GM12878 (cell line): Measurements from ENCODE around the gene PDIA5. TPM values are rescaled to one million over a fixed set of nuclear protein-coding genes. Genes with fewer than 3 reads are reported as not detected.

Experiments
- ATAC-seq: fragments of 200-7000 bp; cut with Tn5 transposase; 3 replicates; pipeline ENCODE4 v1.9.1; 2020; ENCODE audit warnings: mild to moderate bottlenecking, moderate library complexity
- BruUV-seq: library from RNA; stranded (reverse); fragments of 400-500 nt; replicated peaks from 2 replicates; lab custom pipeline; 2021; lab: Mats Ljungman, UMichigan
- CTCF ChIA-PET: fragments of 300-600 bp; sonication (Branson Sonifier 250); formaldehyde crosslinking; extraction: SDS; loops from one replicate; lab custom pipeline; 2021; ENCODE audit warnings: inconsistent platforms; lab: Yijun Ruan, JAX
- POLR2A ChIA-PET: fragments of 350-600 bp; formaldehyde crosslinking; extraction: SDS; loops from one replicate; lab custom pipeline; 2021; ENCODE audit warnings: inconsistent platforms; lab: Charles Lee
- RAD21 ChIA-PET: fragments of 300-600 bp; sonication (Branson Sonifier 250); formaldehyde crosslinking; loops from one replicate; lab custom pipeline; 2023; ENCODE audit warnings: antibody characterized with exemption; ENCODE audit not compliant: unreplicated experiment; lab: Charles Lee
- SMC1A ChIA-PET: fragments of 300-600 bp; sonication (Branson Sonifier 250); formaldehyde crosslinking; loops from one replicate; lab custom pipeline; 2023; ENCODE audit not compliant: unreplicated experiment, uncharacterized antibody; lab: Charles Lee
- DNase-seq: peaks from one replicate; pipeline ENCODE4 v3.0.0-alpha.2; 2011; ENCODE audit warnings: low read depth, low spot score
- FAIRE-seq: peaks from 3 replicates; lab custom pipeline; 2011; peaks lifted over from hg19 to GRCh38; lab: Jason Lieb, UNC
- H2AFZ ChIP-seq: 2 replicates; pipeline ENCODE4 v1.6.0; 2011; ENCODE audit warnings: low read depth, low read length, control low read depth; ENCODE audit not compliant: control insufficient read depth
- H3K27ac ChIP-seq: 2 replicates; pipeline ENCODE4 v1.5.1; 2011; ENCODE audit warnings: control low read depth; ENCODE audit not compliant: control insufficient read depth, insufficient read depth
- H3K27me3 ChIP-seq, 2 experiments: replicated peaks in 1 of 2; 2 replicates each; pipeline versions ENCODE4 v1.6.0 to v1.6.1; 2011; ENCODE audit warnings: low read length in 1 of 2; ENCODE audit not compliant: control insufficient read depth in 2 of 2, insufficient read depth in 2 of 2
- H3K36me3 ChIP-seq, 2 experiments: 2 replicates each; pipeline ENCODE4 v1.5.1; 2011; ENCODE audit warnings: low read length in 1 of 2; ENCODE audit not compliant: control insufficient read depth in 2 of 2, insufficient read depth in 2 of 2
- H3K4me1 ChIP-seq: 2 replicates; pipeline ENCODE4 v1.6.1; 2011; ENCODE audit warnings: mild to moderate bottlenecking, low read length, moderate library complexity, mixed read lengths; ENCODE audit not compliant: control insufficient read depth, insufficient read depth
- H3K4me2 ChIP-seq: 2 replicates; pipeline ENCODE4 v1.6.0; 2011; ENCODE audit warnings: control low read depth; ENCODE audit not compliant: control insufficient read depth, insufficient read depth
- H3K4me3 ChIP-seq: fragments of 200-600 bp; sonication (generic); 2 replicates; pipeline ENCODE4 v1.5.1; 2016
- H3K79me2 ChIP-seq: 2 replicates; pipeline ENCODE4 v1.6.0; 2011; ENCODE audit warnings: low read length; ENCODE audit not compliant: control insufficient read depth, insufficient read depth
- H3K9ac ChIP-seq: 2 replicates; pipeline ENCODE4 v1.8.0; 2011; ENCODE audit warnings: low read length, control low read depth, mixed read lengths; ENCODE audit not compliant: control insufficient read depth, insufficient read depth
- H3K9me3 ChIP-seq: replicated peaks from 3 replicates; pipeline ENCODE4 v1.5.1; 2011; ENCODE audit warnings: mild to moderate bottlenecking, low read length; ENCODE audit not compliant: control insufficient read depth, insufficient read depth
- H4K20me1 ChIP-seq: 2 replicates; pipeline ENCODE4 v1.6.0; 2011; ENCODE audit not compliant: control insufficient read depth, insufficient read depth
- ETV6 ChIP-seq, 2 experiments: fragments of 450-650 bp in 1 of 2; IDR thresholded peaks in 1 of 2; conservative IDR thresholded peaks in 1 of 2; 2 replicates each; pipeline ENCODE4 v1.6.1; 2014; ENCODE audit warnings: antibody characterized with exemption in 1 of 2, borderline replicate concordance in 1 of 2, low read depth in 1 of 2, mild to moderate bottlenecking in 1 of 2, moderate library complexity in 1 of 2
- NFIC ChIP-seq: IDR thresholded peaks from 2 replicates; pipeline ENCODE4 v1.6.1; 2012; ENCODE audit warnings: low read depth, mild to moderate bottlenecking, inconsistent platforms, low read length, moderate library complexity
- PAX5 ChIP-seq: IDR thresholded peaks from 2 replicates; pipeline ENCODE4 v1.6.1; 2011; ENCODE audit warnings: low read depth, low read length, borderline replicate concordance
- SREBF1 ChIP-seq: IDR thresholded peaks from 2 replicates; pipeline ENCODE4 v1.6.1; 2012; ENCODE audit warnings: mild to moderate bottlenecking, low read length
- STAT3 ChIP-seq: IDR thresholded peaks from 2 replicates; pipeline ENCODE4 v1.6.1; 2011; ENCODE audit warnings: low read depth, low read length, improper control_type of control experiment
- ZNF384 ChIP-seq: IDR thresholded peaks from 2 replicates; pipeline ENCODE4 v1.6.1; 2012; ENCODE audit warnings: low read depth, mild to moderate bottlenecking, low read length, improper control_type of control experiment, borderline replicate concordance
- WGBS: methylation state at CpG from one replicate; pipeline ENCODE4 v1.1.6; 2016; ENCODE audit warnings: low lambda C conversion rate; ENCODE audit not compliant: insufficient replicate concordance, insufficient coverage; ENCODE audit errors: missing lambda C conversion rate; 5-methylcytosine and 5-hydroxymethylcytosine counted together
- in situ Hi-C: fragments of 300-500 bp; cut with MboI; formaldehyde crosslinking; loops from 9 replicates; pipeline ENCODE4 v1.14.3; 2018; ENCODE audit warnings: mixed read lengths
- intact Hi-C: fragments of 100-400 bp; cut with micrococcal nuclease; formaldehyde crosslinking; loops from one replicate; pipeline ENCODE4 v1.14.2; 2022; ENCODE audit not compliant: unreplicated experiment
- polyA plus RNA-seq, 11 experiments: library from polyadenylated mRNA; depleted of rRNA in 4 of 11; unstranded in 6 of 11; stranded (reverse) in 5 of 11; fragments of >200 nt; fragmentation: Nextera tagmentation in 4 of 11; fragmentation: Illumina TruSeq in 1 of 11; extraction: Ambion mirVana in 4 of 11; extraction: Trizol in 1 of 11; gene quantifications; 1 replicate in 1 of 11; 2 replicates in 10 of 11; pipeline versions ENCODE4 v1.2.1 to v1.2.3, GENCODE V29; 2011 to 2016; ENCODE audit warnings: inconsistent platforms in 2 of 11, missing spikeins in 2 of 11, low read depth in 1 of 11
- total RNA-seq, 4 experiments: library from RNA; depleted of rRNA in 3 of 4; stranded (reverse); fragments of >200 nt in 3 of 4; fragmentation: Illumina TruSeq in 1 of 4; extraction: Trizol in 1 of 4; gene quantifications; 2 replicates each; pipeline versions ENCODE4 v1.2.1 to v1.2.3, GENCODE V29; 2013 to 2021

PDIA5 gene
- total and polyA plus RNA-seq, 10 of the 15 experiments (the other 5 are each of a cell fraction or from before 2014, with no cell fraction given) = 4.1 to 24.8 (median 19.2) TPM

GRCh38 chr3:123152687-123153086, 85.9 kb downstream of the PDIA5 start:
- no TSS peak for BruUV-seq
- ChIA-PET CTCF (interaction anchor here (0.6 to 1.1 kb wide), 3 partner anchors 49 to 320 kb away, joined by 3 to 4 read pairs (median 3); partner anchors contain the start of gene SEC22A), RAD21 (interaction anchor here (1.0 to 1.4 kb wide), 2 partner anchors 15 to 127 kb away, joined by 3 read pairs; no protein-coding TSS in a partner anchor), SMC1A (no interaction called here), POLR2A (interaction anchor here (0.7 kb wide), 1 partner anchor 46 kb away, joined by 4 read pairs; no protein-coding TSS in a partner anchor)
- H3K4me1 ChIP-seq = peaks cover 9% of the 10 kb centered on the region
- H4K20me1 ChIP-seq = no peaks in the 10 kb centered on the region
- ATAC-seq = peak; percentile 60; the same call in 2 of the 3 replicates
- TF ChIP-seq PAX5 (0 out of 2 replicates have a peak, but pooled peaks have one; percentile 10), ETV6 (conservative IDR thresholded peaks at IDR 0.05 in 1 of 2, IDR thresholded peaks at IDR 0.05 in 1 of 2; ENCODE audit: borderline replicate concordance in 1 of 2, low read depth in 1 of 2) (peak in 1 of 2 experiments; percentile 48; a peak in 2 of 4 replicates), ZNF384 (0 out of 2 replicates have a peak, but pooled peaks have one; percentile 35), NFIC (peak; percentile 48; the same call in 1 of the 2 replicates), STAT3 (no peak), SREBF1 (no peak)
- in situ Hi-C loops = no loop called here
- no peaks in the 10 kb centered on the region for H3K27me3 ChIP-seq
- no peak overlapping the region for H3K9ac ChIP-seq
- H3K4me3 ChIP-seq = no peak overlapping the region
- H3K79me2 ChIP-seq = no peaks in the 10 kb centered on the region
- H3K27ac ChIP-seq = peak overlapping the region; percentile 18; the same call in 1 of the 2 replicates
- no peak overlapping the region for H3K4me2 ChIP-seq
- peaks cover 7 to 8% of the 10 kb centered on the region in 2 experiments; a peak in 3 of 4 replicates for H3K36me3 ChIP-seq
- peak overlapping the region; percentile 41 for H2AFZ ChIP-seq
- WGBS = 46% methylated on average over 3 of the region's 3 CpGs
- intact Hi-C loops = no loop called here
- no peak for FAIRE-seq
- no peak for DNase-seq
- no peaks in the 10 kb centered on the region for H3K9me3 ChIP-seq
